KMS-11 (cell line): Measurements from ENCODE around the gene GRID2.

Experiments
- H2AFZ ChIP-seq: fragments of 200-600 bp; sonication (generic); 2 replicates; pipeline ENCODE4 v1.6.1; 2016; ENCODE audit warnings: antibody characterized with exemption, mixed run types, low read depth
- H3K27ac ChIP-seq: fragments of 200-600 bp; sonication (generic); 2 replicates; pipeline ENCODE4 v1.6.1; 2016; ENCODE audit warnings: mild to moderate bottlenecking, mixed run types
- H3K27me3 ChIP-seq: fragments of 200-600 bp; sonication (generic); 2 replicates; pipeline ENCODE4 v1.6.1; 2017; ENCODE audit warnings: mild to moderate bottlenecking, low read depth, mixed run types, moderate library complexity; ENCODE audit not compliant: insufficient read depth
- H3K36me3 ChIP-seq: fragments of 200-600 bp; sonication (generic); 2 replicates; pipeline ENCODE4 v1.6.1; 2017; ENCODE audit warnings: mild to moderate bottlenecking, mixed run types; ENCODE audit not compliant: insufficient read depth
- H3K4me1 ChIP-seq: fragments of 200-600 bp; sonication (generic); 2 replicates; pipeline ENCODE4 v1.6.1; 2016; ENCODE audit warnings: mild to moderate bottlenecking, low read depth, mixed run types; ENCODE audit not compliant: poor library complexity, severe bottlenecking
- H3K4me2 ChIP-seq: fragments of 200-600 bp; sonication (generic); 2 replicates; pipeline ENCODE4 v1.7.0; 2016; ENCODE audit warnings: mild to moderate bottlenecking, mixed run types
- H3K4me3 ChIP-seq: fragments of 200-600 bp; sonication (generic); IDR thresholded peaks from 2 replicates; pipeline ENCODE4 v1.6.1; 2017; ENCODE audit warnings: low read depth, low read length, mixed read lengths; ENCODE audit not compliant: insufficient read depth
- H3K79me2 ChIP-seq: fragments of 200-600 bp; sonication (generic); 2 replicates; pipeline ENCODE4 v1.6.1; 2016; ENCODE audit warnings: low read depth, mixed run types; ENCODE audit not compliant: insufficient read depth
- H3K9ac ChIP-seq: fragments of 200-600 bp; sonication (generic); 2 replicates; pipeline ENCODE4 v1.6.1; 2016; ENCODE audit warnings: mild to moderate bottlenecking, mixed run types
- H4K20me1 ChIP-seq: fragments of 200-600 bp; sonication (generic); 2 replicates; pipeline ENCODE4 v1.6.1; 2016; ENCODE audit warnings: mild to moderate bottlenecking, mixed run types; ENCODE audit not compliant: insufficient read depth
- TF ChIP-seq, protein P1 (sequence below): fragments of 200-600 bp; sonication (generic); conservative IDR thresholded peaks from 2 replicates; pipeline ENCODE4 v1.6.1; 2017; ENCODE audit warnings: low read depth, mild to moderate bottlenecking, antibody characterized with exemption, low read length, moderate library complexity, mixed read lengths

Gene GRID2

DNA sequence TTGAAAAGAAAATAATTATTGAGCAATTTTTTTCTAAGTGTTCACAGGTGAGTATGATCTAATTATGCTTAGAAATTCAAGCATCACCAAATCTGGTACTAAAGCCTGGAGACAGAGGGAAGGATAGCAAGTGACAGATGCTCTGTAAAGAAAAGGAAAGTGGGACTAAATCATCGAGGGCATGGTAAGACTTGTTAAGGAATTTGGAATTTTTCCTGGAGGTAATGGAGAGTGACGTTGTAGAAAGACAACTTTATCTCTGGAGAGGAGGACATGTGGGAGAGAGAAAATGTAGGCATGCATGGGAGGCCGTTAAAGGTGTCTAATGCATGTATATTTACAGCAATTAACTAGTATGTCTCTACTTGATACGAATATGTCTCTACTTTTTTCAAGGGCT lies 1191.6 kb downstream of the GRID2 start:
- Histone ChIP-seq H4K20me1 (no peaks in the 10 kb centered on the region), H2AFZ (no peak overlapping the region), H3K27me3 (no peaks in the 10 kb centered on the region), H3K4me3 (no peak overlapping the region), H3K79me2 (no peaks in the 10 kb centered on the region), H3K4me2 (no peak overlapping the region), H3K36me3 (no peaks in the 10 kb centered on the region), H3K9ac (no peak overlapping the region), H3K4me1 (no peaks in the 10 kb centered on the region), H3K27ac (no peak overlapping the region)
- TF ChIP-seq, protein P1, sequence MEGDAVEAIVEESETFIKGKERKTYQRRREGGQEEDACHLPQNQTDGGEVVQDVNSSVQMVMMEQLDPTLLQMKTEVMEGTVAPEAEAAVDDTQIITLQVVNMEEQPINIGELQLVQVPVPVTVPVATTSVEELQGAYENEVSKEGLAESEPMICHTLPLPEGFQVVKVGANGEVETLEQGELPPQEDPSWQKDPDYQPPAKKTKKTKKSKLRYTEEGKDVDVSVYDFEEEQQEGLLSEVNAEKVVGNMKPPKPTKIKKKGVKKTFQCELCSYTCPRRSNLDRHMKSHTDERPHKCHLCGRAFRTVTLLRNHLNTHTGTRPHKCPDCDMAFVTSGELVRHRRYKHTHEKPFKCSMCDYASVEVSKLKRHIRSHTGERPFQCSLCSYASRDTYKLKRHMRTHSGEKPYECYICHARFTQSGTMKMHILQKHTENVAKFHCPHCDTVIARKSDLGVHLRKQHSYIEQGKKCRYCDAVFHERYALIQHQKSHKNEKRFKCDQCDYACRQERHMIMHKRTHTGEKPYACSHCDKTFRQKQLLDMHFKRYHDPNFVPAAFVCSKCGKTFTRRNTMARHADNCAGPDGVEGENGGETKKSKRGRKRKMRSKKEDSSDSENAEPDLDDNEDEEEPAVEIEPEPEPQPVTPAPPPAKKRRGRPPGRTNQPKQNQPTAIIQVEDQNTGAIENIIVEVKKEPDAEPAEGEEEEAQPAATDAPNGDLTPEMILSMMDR = no peak

DNA sequence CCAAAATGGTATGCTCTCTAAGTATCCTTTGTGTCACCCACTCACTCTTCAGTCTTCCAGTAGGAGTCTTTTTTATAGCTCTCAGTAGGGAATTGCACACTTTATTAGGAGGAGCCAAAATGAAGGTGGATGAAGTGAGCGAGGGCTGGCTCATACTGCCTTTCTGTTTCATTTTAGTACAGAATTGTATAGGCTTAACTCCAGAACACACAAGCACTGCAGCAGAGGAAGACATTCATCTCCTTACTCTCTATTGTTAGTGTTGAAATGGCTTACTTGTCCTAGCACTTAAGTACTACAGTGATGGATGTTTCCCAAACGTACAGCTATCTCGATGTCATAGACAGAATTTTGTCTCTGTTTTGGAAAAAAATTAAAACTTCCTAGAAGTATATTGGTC lies 1197.5 kb downstream of the GRID2 start:
- Histone ChIP-seq H3K4me3 (no peak overlapping the region), H3K4me1 (no peaks in the 10 kb centered on the region), H3K79me2 (no peaks in the 10 kb centered on the region), H2AFZ (no peak overlapping the region), H3K36me3 (no peaks in the 10 kb centered on the region), H3K9ac (no peak overlapping the region), H3K4me2 (no peak overlapping the region), H3K27me3 (no peaks in the 10 kb centered on the region), H3K27ac (no peak overlapping the region), H4K20me1 (no peaks in the 10 kb centered on the region)
- TF ChIP-seq, protein P1 = no peak

DNA sequence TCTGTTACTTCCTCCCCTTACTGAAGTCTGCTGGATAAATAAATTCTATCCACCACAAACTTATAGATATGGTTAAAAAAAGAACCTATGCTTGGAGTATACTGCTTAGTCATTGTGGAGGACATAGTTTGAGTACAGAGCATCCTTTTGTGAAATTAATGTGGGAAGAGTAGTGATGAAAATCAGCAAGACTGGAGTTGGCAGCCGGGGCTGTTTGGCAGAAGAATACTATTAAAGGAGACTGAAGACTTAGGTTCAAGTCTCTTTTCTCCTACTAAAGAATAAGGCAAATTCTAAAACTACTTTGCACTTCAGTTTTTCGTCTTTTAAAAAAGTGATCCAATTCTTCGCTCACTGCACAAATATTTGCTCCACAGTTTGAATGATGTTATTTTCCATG lies 1198.2 kb downstream of the GRID2 start:
- Histone ChIP-seq H3K27me3 (no peaks in the 10 kb centered on the region), H2AFZ (no peak overlapping the region), H3K4me2 (no peak overlapping the region), H3K4me3 (no peak overlapping the region), H3K9ac (no peak overlapping the region), H3K36me3 (no peaks in the 10 kb centered on the region), H3K4me1 (no peaks in the 10 kb centered on the region), H3K79me2 (no peaks in the 10 kb centered on the region), H4K20me1 (no peaks in the 10 kb centered on the region), H3K27ac (no peak overlapping the region)
- TF ChIP-seq, protein P1 = no peak

DNA sequence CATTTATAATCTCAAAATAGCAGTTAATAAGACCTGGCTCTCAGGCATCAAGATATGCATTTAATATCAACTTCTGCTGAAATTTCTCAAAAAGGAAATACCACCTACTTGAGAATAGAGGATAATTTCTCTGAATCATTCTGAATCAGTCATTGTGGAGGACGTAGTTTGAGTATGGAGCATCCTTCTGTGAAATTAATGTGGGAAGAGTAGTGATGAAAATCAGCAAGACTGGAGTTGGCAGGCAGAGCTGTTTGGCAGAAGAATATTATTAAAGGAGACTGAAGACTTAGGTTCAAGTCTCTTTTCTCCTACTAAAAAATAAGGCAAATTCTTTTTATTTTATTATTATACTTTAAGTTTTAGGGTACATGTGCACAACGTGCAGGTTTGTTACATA lies 1199.2 kb downstream of the GRID2 start:
- H4K20me1 ChIP-seq = no peaks in the 10 kb centered on the region
- no peak overlapping the region for H3K9ac ChIP-seq
- H3K4me1 ChIP-seq = no peaks in the 10 kb centered on the region
- no peak overlapping the region for H3K4me2 ChIP-seq
- H2AFZ ChIP-seq = no peak overlapping the region
- H3K79me2 ChIP-seq = no peaks in the 10 kb centered on the region
- TF ChIP-seq, protein P1 = no peak
- H3K27me3 ChIP-seq = no peaks in the 10 kb centered on the region
- no peaks in the 10 kb centered on the region for H3K36me3 ChIP-seq
- no peak overlapping the region for H3K4me3 ChIP-seq
- H3K27ac ChIP-seq = no peak overlapping the region

DNA sequence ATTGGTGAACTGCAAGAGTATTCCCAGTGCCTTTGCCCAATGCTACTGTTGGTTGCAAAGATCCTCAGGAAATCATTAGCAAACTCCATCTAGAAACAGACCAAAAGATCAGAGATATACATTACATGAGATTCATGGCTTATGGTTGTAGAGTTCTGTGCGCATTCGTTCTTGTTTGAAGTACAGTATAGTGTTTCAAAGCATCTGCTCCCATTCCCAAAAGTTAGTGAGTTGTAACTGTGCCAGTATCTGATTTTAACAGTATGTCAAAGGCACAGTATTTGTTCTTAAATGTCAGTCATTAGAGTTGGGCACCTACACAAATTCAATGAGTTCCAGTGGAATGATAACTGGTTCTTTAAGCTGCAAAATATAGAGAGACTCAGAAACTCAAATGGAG lies 1210.1 kb downstream of the GRID2 start:
- Histone ChIP-seq H2AFZ (no peak overlapping the region), H3K9ac (no peak overlapping the region), H3K27me3 (no peaks in the 10 kb centered on the region), H3K4me3 (no peak overlapping the region), H3K4me1 (no peaks in the 10 kb centered on the region), H3K27ac (no peak overlapping the region), H4K20me1 (no peaks in the 10 kb centered on the region), H3K4me2 (no peak overlapping the region), H3K36me3 (no peaks in the 10 kb centered on the region), H3K79me2 (no peaks in the 10 kb centered on the region)
- TF ChIP-seq, protein P1 = no peak
